HG03108 (cell line): ENCODE measurements around the gene KRTAP1-1.
"Not testable (repeated sequence)": the region's sequence is repeated elsewhere in the genome, so short reads cannot be mapped to it uniquely, and the experiment has no call there.

Experiments
- ATAC-seq: cut with Tn5 transposase; IDR thresholded peaks from one replicate; pipeline ENCODE4 v1.9.1; 2021; ENCODE audit warnings: moderate library complexity; ENCODE audit not compliant: unreplicated experiment

The KRTAP1-1 gene, protein sequence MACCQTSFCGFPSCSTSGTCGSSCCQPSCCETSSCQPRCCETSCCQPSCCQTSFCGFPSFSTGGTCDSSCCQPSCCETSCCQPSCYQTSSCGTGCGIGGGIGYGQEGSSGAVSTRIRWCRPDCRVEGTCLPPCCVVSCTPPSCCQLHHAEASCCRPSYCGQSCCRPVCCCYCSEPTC

GRCh38 chr17:41040783-41041571, at the start of gene KRTAP1-1:
Gene KRTAP1-1 (minus strand): TSS chr17:41041450. CDS start chr17:41041397, 53 bp downstream.
- not testable (repeated sequence) for ATAC-seq

DNA sequence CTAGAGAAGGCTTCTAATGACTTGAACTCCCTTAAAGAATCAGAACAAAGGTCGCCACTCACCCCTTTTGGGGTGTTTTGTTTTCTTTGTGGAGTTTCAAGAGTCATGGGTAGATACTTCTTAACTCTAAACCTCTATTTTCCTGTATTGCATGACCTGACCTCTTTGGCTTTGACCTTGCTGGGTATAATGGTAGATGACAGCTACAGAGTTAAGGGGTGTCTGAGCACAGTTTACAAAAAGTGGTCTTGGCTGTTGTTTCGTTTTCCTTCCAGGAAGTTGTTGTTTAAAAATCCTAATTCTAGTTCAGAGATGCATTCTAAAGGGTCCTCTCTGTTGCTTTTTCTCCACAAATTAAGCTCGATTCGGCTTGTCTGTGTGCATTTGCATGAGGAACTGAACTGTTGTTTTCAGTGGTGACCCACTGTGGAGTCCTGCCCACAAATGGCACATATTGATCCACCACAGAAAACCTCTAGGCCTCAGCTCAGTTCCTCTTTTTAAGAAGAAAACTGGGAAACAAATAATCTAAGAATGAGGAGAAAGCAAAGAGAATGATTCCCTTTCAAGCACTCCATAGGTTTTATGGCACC, 47.6 kb upstream of the KRTAP1-1 start:
- not testable (repeated sequence) for ATAC-seq

GRCh38 chr17:41084100-41084856, 43.0 kb upstream of the KRTAP1-1 start, which contains the start of gene KRTAP4-7:
Gene KRTAP4-7 (plus strand): TSS chr17:41084150. CDS start chr17:41084207, 57 bp downstream.
- not testable (repeated sequence) for ATAC-seq

- ATAC-seq = not testable (repeated sequence)
These were observed 42.2 kb upstream of the KRTAP1-1 start for GRCh38 chr17:41083427-41083826.

DNA sequence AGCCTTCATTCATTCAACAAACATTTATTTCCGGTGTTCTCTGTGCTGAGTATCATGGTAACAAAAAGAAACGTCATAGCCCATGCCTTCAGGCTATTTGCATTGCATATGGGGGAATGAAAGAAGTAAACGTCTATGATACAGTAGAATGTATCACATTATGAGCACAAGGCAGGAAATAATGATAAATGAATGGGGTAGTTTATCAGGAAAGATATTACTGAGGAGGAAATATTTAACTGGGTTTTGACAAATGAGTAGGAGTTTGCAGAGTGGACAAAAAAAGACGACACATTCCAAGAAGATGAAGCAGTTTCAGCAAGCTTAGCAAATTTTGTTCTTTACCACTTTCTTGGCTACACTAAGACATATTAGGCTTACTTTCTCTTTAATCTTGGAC, 41.4 kb upstream of the KRTAP1-1 start:
- no peak for ATAC-seq

GRCh38 chr17:41076788-41077187, 35.5 kb upstream of the KRTAP1-1 start:
- no peak for ATAC-seq

GRCh38 chr17:41073676-41074075, 32.4 kb upstream of the KRTAP1-1 start:
- ATAC-seq = no peak

GRCh38 chr17:41071606-41072360, 30.5 kb upstream of the KRTAP1-1 start:
- no peak for ATAC-seq

- no peak for ATAC-seq
These were observed 27.8 kb upstream of the KRTAP1-1 start for GRCh38 chr17:41069031-41069430.

DNA sequence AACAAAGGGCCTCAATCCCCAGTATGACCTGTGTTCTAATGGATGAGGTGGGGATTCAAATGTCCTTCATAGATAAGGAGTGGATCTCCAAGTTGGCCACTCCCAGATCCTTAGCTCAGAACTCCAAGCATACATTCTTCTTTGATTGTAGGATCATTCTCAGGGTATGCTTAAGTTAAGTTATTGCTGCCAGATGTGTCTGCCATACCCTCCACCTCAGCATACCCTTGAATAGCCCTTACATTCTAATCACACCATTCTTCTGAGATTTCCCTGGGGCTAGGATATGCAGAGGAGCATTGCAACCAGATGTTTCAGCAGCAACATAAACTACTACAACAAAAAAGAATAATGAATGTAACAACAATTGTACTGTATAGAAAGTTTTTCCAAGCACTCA, 26.0 kb upstream of the KRTAP1-1 start:
- no peak for ATAC-seq

DNA sequence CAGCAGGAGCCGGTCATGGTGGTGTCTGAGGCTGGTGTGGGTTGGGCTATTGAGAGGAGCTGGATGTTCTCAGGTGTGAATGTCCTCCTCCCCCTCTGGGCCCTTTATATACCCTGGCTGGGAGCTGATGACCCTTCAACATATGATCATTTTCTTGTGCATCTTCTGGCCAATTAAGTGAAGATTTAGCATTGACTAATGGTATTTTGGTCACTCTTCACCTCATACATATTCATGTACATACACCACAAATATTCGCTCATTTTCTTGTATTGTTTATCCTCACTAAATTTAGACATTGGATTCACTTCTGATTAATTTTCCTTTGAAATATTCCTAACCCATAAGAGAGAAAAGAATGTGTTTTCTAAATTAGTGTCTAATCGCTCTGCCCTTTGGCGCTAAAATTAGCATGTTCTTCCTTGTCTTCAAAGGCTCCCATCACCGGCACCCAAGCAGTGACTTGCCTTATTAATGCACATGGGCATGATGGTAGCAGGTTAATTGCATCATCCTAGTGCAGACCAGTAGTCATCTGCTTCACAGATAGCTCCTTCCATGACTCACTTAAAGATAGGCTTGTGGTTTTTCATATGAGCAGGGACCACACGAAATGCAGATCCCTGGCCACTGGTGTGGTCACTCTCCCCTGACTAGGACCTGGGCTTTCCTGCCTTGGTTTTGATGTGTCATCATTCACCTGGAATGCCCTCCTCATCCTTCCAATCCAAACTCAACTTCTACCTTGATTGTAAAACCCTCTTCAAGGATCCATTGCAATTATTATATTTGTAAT, 24.8 kb upstream of the KRTAP1-1 start, which contains the start of gene KRTAP2-4:
Gene KRTAP2-4 (minus strand): TSS at position 51 of the 796 bp plus-strand sequence. CDS start 34 bp downstream, at position 17.
- no peak for ATAC-seq

GRCh38 chr17:41065016-41065689, 23.9 kb upstream of the KRTAP1-1 start:
- not testable (repeated sequence) for ATAC-seq

GRCh38 chr17:41064301-41064700, 23.1 kb upstream of the KRTAP1-1 start:
- ATAC-seq = no peak

DNA sequence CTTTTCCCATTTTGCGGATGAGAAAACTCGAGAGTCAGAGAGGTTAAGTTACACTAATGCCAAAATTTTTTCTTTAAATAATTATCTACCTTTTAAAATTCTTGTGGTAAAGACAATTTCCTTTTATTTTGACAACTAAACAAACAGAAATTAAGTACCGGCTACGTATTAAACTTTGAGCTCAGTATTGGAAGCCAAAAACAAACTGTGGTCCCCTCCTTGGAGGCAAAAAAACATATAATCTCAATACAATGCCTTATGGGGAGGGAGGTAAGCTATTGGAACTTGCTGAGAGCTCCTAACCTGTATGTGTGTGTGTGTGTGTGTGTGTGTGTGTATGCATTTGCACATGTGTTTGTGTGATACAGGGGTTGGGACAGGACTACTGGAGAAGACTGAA, 22.2 kb upstream of the KRTAP1-1 start:
- no peak for ATAC-seq

GRCh38 chr17:41061964-41062363, 20.7 kb upstream of the KRTAP1-1 start:
- no peak for ATAC-seq

GRCh38 chr17:41060052-41060604, 18.9 kb upstream of the KRTAP1-1 start, which contains the start of gene KRTAP2-3:
Gene KRTAP2-3 (minus strand): TSS chr17:41060114. CDS start chr17:41060050, 64 bp downstream.
- ATAC-seq = no peak

DNA sequence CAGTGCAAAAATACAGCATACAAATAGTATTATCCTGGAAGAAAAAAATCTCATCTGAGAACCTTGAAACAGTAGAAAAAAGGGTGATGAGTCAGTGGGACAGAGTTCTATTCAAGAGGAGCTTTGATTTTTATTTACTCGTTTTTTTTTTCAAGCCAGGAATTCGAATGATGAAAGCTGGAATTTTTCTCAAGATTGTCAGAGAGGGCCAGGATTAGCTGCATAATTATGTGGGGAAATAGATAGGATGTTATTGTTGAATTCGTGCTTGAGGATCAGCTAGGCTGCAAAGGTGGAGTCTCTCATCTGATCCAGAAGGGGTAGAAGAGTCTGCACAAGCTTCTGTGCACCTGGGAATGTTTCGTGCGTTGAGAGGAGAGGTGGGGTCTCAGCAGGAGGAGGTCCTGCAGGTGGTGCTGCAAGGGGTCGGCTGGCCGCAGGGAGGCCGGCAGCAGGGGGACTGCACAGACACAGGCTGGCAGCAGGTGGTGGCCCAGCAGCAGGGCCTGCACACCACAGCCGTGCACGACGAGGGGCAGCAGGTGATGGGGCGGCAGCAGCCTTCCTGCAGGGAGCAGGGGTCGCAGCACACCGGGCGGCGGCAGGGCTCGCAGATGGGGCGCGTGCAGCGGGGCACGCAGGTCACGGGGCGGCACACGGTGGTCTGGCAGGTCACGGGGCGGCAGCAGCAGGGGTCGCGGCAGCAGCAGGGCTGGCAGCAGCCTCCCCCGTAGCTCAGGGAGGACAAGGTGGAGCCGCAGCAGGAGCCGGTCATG, 18.2 kb upstream of the KRTAP1-1 start:
- not testable (repeated sequence) for ATAC-seq

GRCh38 chr17:41058741-41059140, 17.5 kb upstream of the KRTAP1-1 start:
- no peak for ATAC-seq
